ENCODE measurements around the gene NCAM1.

Gene NCAM1

GRCh38 chr11:112928136-112928535, 33.1 kb upstream of the NCAM1 start:
- TF ChIP-seq CTCF (IDR thresholded peaks at IDR 0.05; ENCODE audit: low read length) (no peak), EZH2phosphoT487 (IDR thresholded peaks at IDR 0.05; ENCODE audit: low read length) (no peak), EZH2 (optimal IDR thresholded peaks at IDR 0.05; ENCODE audit: low read depth, low read length) (no peak)
- Histone ChIP-seq H3K9ac (ENCODE audit: low read length) (no peak overlapping the region), H3K27ac (ENCODE audit: low read length) (no peak overlapping the region), H3K79me2 (ENCODE audit: low read length) (no peaks in the 10 kb centered on the region), H3F3A (ENCODE audit: insufficient read depth, low read length) (no peaks in the 10 kb centered on the region), H3K4me2 (ENCODE audit: low read depth, low read length) (no peak overlapping the region), H3K27me3 (replicated peaks; ENCODE audit: insufficient read depth, low read length) (no peaks in the 10 kb centered on the region), H3K9me2 (replicated peaks; ENCODE audit: insufficient read depth, low read length) (no peaks in the 10 kb centered on the region), H3K4me1 (ENCODE audit: low read length) (no peaks in the 10 kb centered on the region), H3K36me3 (replicated peaks; ENCODE audit: insufficient read depth, low read length) (no peaks in the 10 kb centered on the region), H3K4me3 (ENCODE audit: low read length) (no peak overlapping the region), H4K20me1 (ENCODE audit: insufficient read depth, low read length) (no peaks in the 10 kb centered on the region), H3K9me3 (replicated peaks; ENCODE audit: insufficient read depth, low read length) (no peaks in the 10 kb centered on the region), H2AFZ (ENCODE audit: low read length) (no peak overlapping the region)
- DNase-seq = no peak

GRCh38 chr11:112929432-112929831, 31.8 kb upstream of the NCAM1 start:
- no peaks in the 10 kb centered on the region for H3K9me2 ChIP-seq (replicated peaks; ENCODE audit: insufficient read depth, low read length)
- H3K79me2 ChIP-seq (ENCODE audit: low read length) = no peaks in the 10 kb centered on the region
- H3K4me2 ChIP-seq (ENCODE audit: low read depth, low read length) = no peak overlapping the region
- no peak overlapping the region for H3K4me3 ChIP-seq (ENCODE audit: low read length)
- no peak for TF ChIP-seq CTCF (IDR thresholded peaks at IDR 0.05; ENCODE audit: low read length)
- TF ChIP-seq EZH2 (optimal IDR thresholded peaks at IDR 0.05; ENCODE audit: low read depth, low read length) = no peak
- no peak for TF ChIP-seq EZH2phosphoT487 (IDR thresholded peaks at IDR 0.05; ENCODE audit: low read length)
- H3K27ac ChIP-seq (ENCODE audit: low read length) = no peak overlapping the region
- no peaks in the 10 kb centered on the region for H3K9me3 ChIP-seq (replicated peaks; ENCODE audit: insufficient read depth, low read length)
- no peak overlapping the region for H3K9ac ChIP-seq (ENCODE audit: low read length)
- no peaks in the 10 kb centered on the region for H3K36me3 ChIP-seq (replicated peaks; ENCODE audit: insufficient read depth, low read length)
- no peaks in the 10 kb centered on the region for H3K4me1 ChIP-seq (ENCODE audit: low read length)
- no peak overlapping the region for H2AFZ ChIP-seq (ENCODE audit: low read length)
- H3F3A ChIP-seq (ENCODE audit: insufficient read depth, low read length) = no peaks in the 10 kb centered on the region
- no peaks in the 10 kb centered on the region for H4K20me1 ChIP-seq (ENCODE audit: insufficient read depth, low read length)
- no peak for DNase-seq
- H3K27me3 ChIP-seq (replicated peaks; ENCODE audit: insufficient read depth, low read length) = no peaks in the 10 kb centered on the region

- no peak overlapping the region for H2AFZ ChIP-seq (ENCODE audit: low read length)
- no peaks in the 10 kb centered on the region for H3K79me2 ChIP-seq (ENCODE audit: low read length)
- no peaks in the 10 kb centered on the region for H3F3A ChIP-seq (ENCODE audit: insufficient read depth, low read length)
- no peaks in the 10 kb centered on the region for H3K4me1 ChIP-seq (ENCODE audit: low read length)
- TF ChIP-seq EZH2 (optimal IDR thresholded peaks at IDR 0.05; ENCODE audit: low read depth, low read length) = no peak
- no peak for TF ChIP-seq EZH2phosphoT487 (IDR thresholded peaks at IDR 0.05; ENCODE audit: low read length)
- TF ChIP-seq CTCF (IDR thresholded peaks at IDR 0.05; ENCODE audit: low read length) = no peak
- DNase-seq = no peak
- no peaks in the 10 kb centered on the region for H3K9me2 ChIP-seq (replicated peaks; ENCODE audit: insufficient read depth, low read length)
- no peak overlapping the region for H3K9ac ChIP-seq (ENCODE audit: low read length)
- no peak overlapping the region for H3K27ac ChIP-seq (ENCODE audit: low read length)
- H3K9me3 ChIP-seq (replicated peaks; ENCODE audit: insufficient read depth, low read length) = no peaks in the 10 kb centered on the region
- H3K36me3 ChIP-seq (replicated peaks; ENCODE audit: insufficient read depth, low read length) = no peaks in the 10 kb centered on the region
- no peaks in the 10 kb centered on the region for H4K20me1 ChIP-seq (ENCODE audit: insufficient read depth, low read length)
- no peak overlapping the region for H3K4me3 ChIP-seq (ENCODE audit: low read length)
- no peak overlapping the region for H3K4me2 ChIP-seq (ENCODE audit: low read depth, low read length)
- no peaks in the 10 kb centered on the region for H3K27me3 ChIP-seq (replicated peaks; ENCODE audit: insufficient read depth, low read length)
Observed at GRCh38 chr11:112931703-112932102, 29.5 kb upstream of the NCAM1 start.
